HEK293 (cell line): ENCODE results near the gene TCF15.

Experiments
- CTCF ChIP-seq: fragments of 450-650 bp; formaldehyde crosslinking; IDR thresholded peaks from 2 replicates; pipeline ENCODE4 v1.5.1; 2016; ENCODE audit warnings: missing biosample characterization, missing genetic modification characterization
- ZBTB21 ChIP-seq: fragments of 450-650 bp; formaldehyde crosslinking; IDR thresholded peaks from 2 replicates; pipeline ENCODE4 v1.5.1; 2017; ENCODE audit warnings: missing biosample characterization, missing genetic modification characterization
- ZIC2 ChIP-seq: fragments of 450-650 bp; formaldehyde crosslinking; IDR thresholded peaks from 2 replicates; pipeline ENCODE4 v1.5.1; 2016; ENCODE audit warnings: missing biosample characterization, missing genetic modification characterization
- ZNF530 ChIP-seq: fragments of 450-650 bp; formaldehyde crosslinking; IDR thresholded peaks from 2 replicates; pipeline ENCODE4 v1.5.1; 2016; ENCODE audit warnings: low read depth, missing biosample characterization, missing genetic modification characterization

DNA sequence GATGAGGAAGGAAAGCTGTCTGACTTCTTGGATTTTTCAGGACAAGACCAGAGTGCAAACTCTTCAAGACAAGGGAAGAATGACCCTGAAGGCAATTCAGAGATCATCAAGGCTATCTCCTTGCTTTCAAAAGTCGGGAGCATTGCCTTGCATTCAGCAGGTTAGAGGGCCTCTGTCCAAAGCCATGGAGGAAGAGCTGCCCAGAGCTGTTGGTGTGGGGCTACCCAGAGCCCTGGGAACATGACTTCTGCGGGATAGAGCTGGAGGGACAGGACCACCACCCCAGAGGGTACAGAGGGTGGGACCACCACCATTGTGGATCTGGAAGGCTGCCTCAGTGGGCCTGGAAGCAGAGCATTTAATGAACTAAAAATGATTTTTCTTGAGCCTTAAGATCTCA is 48.1 kb upstream of the TCF15 start:
- no peak for TF ChIP-seq ZNF530 (tag by site-specific recombination)
- TF ChIP-seq CTCF = no peak
- no peak for TF ChIP-seq ZIC2 (tag by site-specific recombination)
- TF ChIP-seq ZBTB21 (tag by site-specific recombination) = no peak
